SK-N-SH (cell line): Measurements from ENCODE around the gene GAST. TPM values are rescaled to one million over a fixed set of nuclear protein-coding genes. Genes with fewer than 3 reads are reported as not detected.
"Not testable (repeated sequence)": the region's sequence is repeated elsewhere in the genome, so short reads cannot be mapped to it uniquely, and the experiment has no call there.

Experiments
- CTCF ChIA-PET: fragments of 300-600, 350-600 bp; formaldehyde crosslinking; extraction: SDS; loops from one replicate; lab custom pipeline; 2021; lab: Yijun Ruan, JAX
- POLR2A ChIA-PET: fragments of 350-600 bp; sonication (Branson Sonifier 250); formaldehyde crosslinking; extraction: SDS; loops from one replicate; lab custom pipeline; 2020; ENCODE audit warnings: antibody characterized with exemption, inconsistent platforms; lab: Yijun Ruan, JAX
- DNase-seq: peaks from one replicate; pipeline ENCODE4 v3.0.0; 2012
- H2AFZ ChIP-seq: fragments of 200-600 bp; sonication (generic); 2 replicates; pipeline ENCODE4 v1.8.1; 2016; ENCODE audit warnings: antibody characterized with exemption, mild to moderate bottlenecking, low read depth
- H3F3A ChIP-seq: fragments of 200-600 bp; sonication (generic); replicated peaks from 2 replicates; pipeline ENCODE3; 2016; ENCODE audit warnings: antibody characterized with exemption, mild to moderate bottlenecking; ENCODE audit not compliant: insufficient read depth
- H3K27ac ChIP-seq, 2 experiments: fragments of 200-500 bp in 1 of 2; fragments of 200-600 bp in 1 of 2; sonication (Bioruptor generic) in 1 of 2; sonication (generic), shearing (Covaris generic) in 1 of 2; 2 replicates each; pipeline versions ENCODE4 v1.5.1 to v1.6.1; 2014 to 2016; ENCODE audit warnings: low read depth in 2 of 2, inconsistent platforms in 1 of 2, low read length in 1 of 2, mild to moderate bottlenecking in 1 of 2, mixed read lengths in 1 of 2
- H3K27me3 ChIP-seq: fragments of 200-600 bp; sonication (generic), shearing (Covaris generic); 2 replicates; pipeline ENCODE4 v1.6.1; 2016; ENCODE audit warnings: mixed run types; ENCODE audit not compliant: insufficient read depth
- H3K36me3 ChIP-seq, 2 experiments: fragments of 200-500 bp in 1 of 2; fragments of 200-600 bp in 1 of 2; sonication (Bioruptor generic) in 1 of 2; sonication (generic) in 1 of 2; replicated peaks in 1 of 2; 2 replicates each; pipeline versions ENCODE3 to v1.5.1; 2014 to 2016; ENCODE audit warnings: low read length in 1 of 2, mild to moderate bottlenecking in 1 of 2; ENCODE audit not compliant: insufficient read depth in 2 of 2, control insufficient read depth in 1 of 2
- H3K4me1 ChIP-seq, 2 experiments: fragments of 200-500 bp in 1 of 2; fragments of 200-600 bp in 1 of 2; sonication (Bioruptor generic) in 1 of 2; sonication (generic), shearing (Covaris generic) in 1 of 2; 2 replicates each; pipeline versions ENCODE4 v1.5.1 to v1.6.1; 2014 to 2016; ENCODE audit warnings: low read depth in 1 of 2, low read length in 1 of 2, mixed run types in 1 of 2; ENCODE audit not compliant: insufficient read depth in 2 of 2, control insufficient read depth in 1 of 2
- H3K4me2 ChIP-seq: fragments of 200-600 bp; sonication (generic), shearing (Covaris generic); 2 replicates; pipeline ENCODE4 v1.6.1; 2017; ENCODE audit warnings: mixed run types
- H3K4me3 ChIP-seq, 2 experiments: fragments of 200-500 bp in 1 of 2; fragments of 200-600 bp in 1 of 2; sonication (Bioruptor generic) in 1 of 2; sonication (generic), shearing (Covaris generic) in 1 of 2; 2 replicates each; pipeline versions ENCODE4 v1.5.1 to v1.8.1; 2014 to 2016; ENCODE audit warnings: low read depth in 2 of 2, inconsistent platforms in 1 of 2, low read length in 1 of 2, mild to moderate bottlenecking in 1 of 2, mixed read lengths in 1 of 2, moderate library complexity in 1 of 2
- H3K79me2 ChIP-seq: fragments of 200-600 bp; sonication (generic); 2 replicates; pipeline ENCODE4 v1.8.1; 2017; ENCODE audit warnings: mild to moderate bottlenecking; ENCODE audit not compliant: insufficient read depth
- H3K9ac ChIP-seq: fragments of 200-600 bp; sonication (generic); 2 replicates; pipeline ENCODE4 v1.6.1; 2017; ENCODE audit warnings: mixed run types
- H3K9me2 ChIP-seq: fragments of 200-600 bp; sonication (generic); 2 replicates; pipeline ENCODE4 v1.6.1; 2017; ENCODE audit warnings: mixed run types
- H3K9me3 ChIP-seq: fragments of 200-600 bp; sonication (generic); 2 replicates; pipeline ENCODE4 v1.6.1; 2017; ENCODE audit warnings: mixed run types, mild to moderate bottlenecking, moderate library complexity
- H4K20me1 ChIP-seq: fragments of 200-600 bp; sonication (generic); 2 replicates; pipeline ENCODE4 v1.6.1; 2017; ENCODE audit warnings: mild to moderate bottlenecking, mixed run types; ENCODE audit not compliant: insufficient read depth
- ELF1 ChIP-seq: IDR thresholded peaks from 2 replicates; pipeline ENCODE4 v1.4.0; 2012
- FOXJ3 ChIP-seq: sonication (generic); formaldehyde crosslinking; IDR thresholded peaks from 2 replicates; pipeline ENCODE4 v1.5.1; 2020; ENCODE audit warnings: mild to moderate bottlenecking, missing genetic modification reagents
- IRF3 ChIP-seq: fragments of 150-350 bp; IDR thresholded peaks from 2 replicates; pipeline ENCODE4 v1.6.1; 2016; ENCODE audit warnings: mild to moderate bottlenecking, low read depth, low read length
- JUND ChIP-seq: IDR thresholded peaks from 2 replicates; pipeline ENCODE4 v1.4.0; 2012
- MEF2A ChIP-seq: IDR thresholded peaks from 2 replicates; pipeline ENCODE4 v1.4.0; 2012; ENCODE audit warnings: low read depth, borderline replicate concordance
- MXI1 ChIP-seq: IDR thresholded peaks from 2 replicates; pipeline ENCODE4 v1.6.1; 2012; ENCODE audit warnings: mild to moderate bottlenecking, low read depth, low read length, improper control_type of control experiment
- NRF1 ChIP-seq: IDR thresholded peaks from 2 replicates; pipeline ENCODE4 v1.6.1; 2012; ENCODE audit warnings: low read depth, mild to moderate bottlenecking, low read length
- POLR2AphosphoS5 ChIP-seq: IDR thresholded peaks from 2 replicates; pipeline ENCODE4 v1.6.1; 2012; ENCODE audit warnings: low read depth, low read length
- REST ChIP-seq: IDR thresholded peaks from 2 replicates; pipeline ENCODE4 v1.6.1; 2012; ENCODE audit warnings: mild to moderate bottlenecking, low read depth, low read length, moderate library complexity
- TAF1 ChIP-seq: IDR thresholded peaks from 2 replicates; pipeline ENCODE4 v1.6.1; 2012; ENCODE audit warnings: low read depth, mild to moderate bottlenecking, low read length, moderate library complexity, borderline replicate concordance
- TEAD4 ChIP-seq: IDR thresholded peaks from 2 replicates; pipeline ENCODE4 v1.4.0; 2012; ENCODE audit warnings: mild to moderate bottlenecking, borderline replicate concordance; ENCODE audit not compliant: insufficient read depth
- USF1 ChIP-seq: IDR thresholded peaks from 2 replicates; pipeline ENCODE4 v1.4.0; 2012; ENCODE audit warnings: low read depth, borderline replicate concordance
- USF2 ChIP-seq: fragments of 150-350 bp; IDR thresholded peaks from 2 replicates; pipeline ENCODE4 v1.6.1; 2017; ENCODE audit warnings: antibody characterized with exemption, low read length, low read depth, borderline replicate concordance
- WGBS: methylation state at CpG from one replicate; pipeline ENCODE4 v1.1.6; 2017; ENCODE audit warnings: low lambda C conversion rate; 5-methylcytosine and 5-hydroxymethylcytosine counted together
- polyA plus RNA-seq, 3 experiments: library from polyadenylated mRNA; depleted of rRNA; stranded (reverse); fragments of >200 nt; gene quantifications; 2 replicates each; pipeline ENCODE4 v1.2.3, GENCODE V29; 2012

The GAST gene
- polyA plus RNA-seq, 1 of the 3 experiments (the other 2 are of a cell fraction), result not detected

- Histone ChIP-seq H3K4me2 (no peak overlapping the region), H3K4me3 (no peak overlapping the region), H4K20me1 (peaks cover 12% of the 10 kb centered on the region), H2AFZ (no peak overlapping the region), H3K27ac (no peak overlapping the region), H3K4me1 (no peaks in the 10 kb centered on the region), H3K79me2 (no peaks in the 10 kb centered on the region; the same call in 1 of the 2 replicates), H3K9me2 (no peaks in the 10 kb centered on the region), H3K9ac (no peak overlapping the region), H3K36me3 (peaks cover 9 to 23% of the 10 kb centered on the region in 2 experiments), H3K27me3 (no peaks in the 10 kb centered on the region), H3K9me3 (no peaks in the 10 kb centered on the region), H3F3A (peaks cover 42% of the 10 kb centered on the region)
- no peak for TF ChIP-seq FOXJ3 (CRISPR knock-in tag)
- TF ChIP-seq MEF2A, result no peak
- no peak for TF ChIP-seq USF2
- no peak for TF ChIP-seq JUND
- no peak for TF ChIP-seq NRF1
- no peak for TF ChIP-seq ELF1
- TF ChIP-seq TAF1, result no peak
- ChIA-PET CTCF (interaction anchor here (1.2 kb wide), 2 partner anchors 10 to 17 kb away, joined by 3 read pairs; no protein-coding TSS in a partner anchor), POLR2A (no interaction called here)
- no peak for DNase-seq
- WGBS, result 59% methylated on average over 6 of the region's 6 CpGs
Observed at GRCh38 chr17:41697122-41697962, 14.8 kb upstream of the GAST start.

- 94% methylated on average over 3 of the region's 3 CpGs for WGBS
- H3K9me2 ChIP-seq, H3K4me3 ChIP-seq, H3K79me2 ChIP-seq, H3K4me2 ChIP-seq, H3K36me3 ChIP-seq, H4K20me1 ChIP-seq, H2AFZ ChIP-seq, H3K9me3 ChIP-seq, POLR2A ChIA-PET, H3K27me3 ChIP-seq, H3F3A ChIP-seq, DNase-seq, H3K9ac ChIP-seq, H3K4me1 ChIP-seq, H3K27ac ChIP-seq: not testable (repeated sequence)
- CTCF ChIA-PET, result interaction anchor here (0.9 to 1.8 kb wide), 2 partner anchors 86 to 101 kb away, joined by 3 to 4 read pairs; partner anchors contain the start of gene JUP
Observed at GRCh38 chr17:41700843-41701242, 11.3 kb upstream of the GAST start.

GRCh38 chr17:41702712-41703111, 9.4 kb upstream of the GAST start:
- H3K4me2 ChIP-seq, result no peak overlapping the region
- H3K4me1 ChIP-seq, result no peaks in the 10 kb centered on the region; a peak in 1 of 4 replicates
- no peak overlapping the region for H3K9ac ChIP-seq
- H3K4me3 ChIP-seq, result no peak overlapping the region
- H3K27ac ChIP-seq, result no peak overlapping the region
- no peak for DNase-seq
- H3K9me3 ChIP-seq, result no peaks in the 10 kb centered on the region
- no peak for TF ChIP-seq JUND
- TF ChIP-seq USF1, result no peak
- no peak for TF ChIP-seq POLR2AphosphoS5
- no peak for TF ChIP-seq IRF3
- no peak for TF ChIP-seq MXI1
- no peak for TF ChIP-seq TEAD4
- TF ChIP-seq REST, result no peak
- CTCF ChIA-PET, result interaction anchor here (1.1 to 1.3 kb wide), 2 partner anchors 10 to 35 kb away, joined by 3 to 5 read pairs; no protein-coding TSS in a partner anchor
- H3K36me3 ChIP-seq, result no peaks in the 10 kb centered on the region
- POLR2A ChIA-PET, result interaction anchor here (0.9 kb wide), 1 partner anchor 14 kb away, joined by 3 read pairs; the partner anchor contains the start of gene EIF1
- no peaks in the 10 kb centered on the region for H3F3A ChIP-seq
- no peak overlapping the region for H2AFZ ChIP-seq
- no peaks in the 10 kb centered on the region for H3K27me3 ChIP-seq
- H3K9me2 ChIP-seq, result no peaks in the 10 kb centered on the region
- H3K79me2 ChIP-seq, result no peaks in the 10 kb centered on the region
- H4K20me1 ChIP-seq, result no peaks in the 10 kb centered on the region
- 88% methylated on average over 8 of the region's 8 CpGs for WGBS
